GM19395 (cell line): Measurements from ENCODE around the gene DTNBP1.

Experiments used
- ATAC-seq: cut with Tn5 transposase; IDR thresholded peaks from one replicate; pipeline ENCODE4 v1.9.1; 2021; ENCODE audit warnings: mild to moderate bottlenecking, moderate library complexity; ENCODE audit not compliant: unreplicated experiment

Gene DTNBP1

DNA sequence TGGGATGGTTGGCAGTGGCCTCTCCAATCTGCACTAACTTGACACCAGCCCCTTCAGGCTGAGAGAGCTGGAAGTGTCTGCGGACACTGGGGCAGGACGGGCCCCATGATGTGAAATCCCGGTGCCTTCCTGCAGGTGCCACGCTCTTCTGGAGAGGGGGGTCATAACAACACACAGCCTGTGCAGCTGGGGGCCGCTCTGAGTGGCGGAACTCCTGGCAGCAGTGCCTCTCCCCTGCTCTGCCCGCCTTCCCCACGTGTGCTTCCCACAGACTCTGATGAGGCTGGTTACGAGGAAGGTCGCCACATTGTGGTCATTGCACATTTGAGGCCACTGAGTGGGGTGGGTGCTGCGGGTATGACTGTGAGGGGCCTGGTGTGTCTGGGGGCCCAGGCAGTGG, 145.2 kb downstream of the DTNBP1 start:
- no peak for ATAC-seq

DNA sequence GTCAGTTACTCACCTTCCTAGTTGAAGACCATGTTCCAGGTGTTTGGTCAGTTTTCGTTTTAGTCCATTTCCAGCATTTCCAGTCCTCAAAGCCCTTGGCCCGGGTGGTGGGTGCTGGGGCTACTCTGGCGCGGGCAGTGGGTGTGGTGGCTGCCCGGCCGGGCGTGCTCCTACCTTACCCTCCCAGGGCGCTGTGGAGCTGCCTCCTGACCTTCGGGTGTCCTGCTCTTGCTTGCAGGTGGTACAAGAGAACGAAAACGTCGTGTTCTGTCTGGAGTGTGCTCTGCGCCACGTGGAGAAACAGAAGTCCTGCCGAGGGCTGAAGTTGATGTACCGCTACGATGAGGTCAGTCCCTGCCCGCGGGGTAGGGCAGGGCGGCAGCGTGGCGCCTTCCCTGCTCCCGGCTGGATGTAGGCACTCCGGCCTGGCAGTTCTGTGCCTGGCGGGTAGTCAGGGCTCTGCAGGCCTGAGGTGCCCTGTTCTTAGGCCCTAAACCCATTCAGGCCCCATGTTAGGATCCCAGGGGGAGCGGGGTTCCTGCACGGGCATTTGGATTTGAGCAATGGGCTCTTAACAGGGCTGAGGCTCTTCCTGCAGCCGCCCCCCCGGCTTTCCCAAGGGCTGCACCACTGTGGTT, 145.8 kb downstream of the DTNBP1 start:
- no peak for ATAC-seq

DNA sequence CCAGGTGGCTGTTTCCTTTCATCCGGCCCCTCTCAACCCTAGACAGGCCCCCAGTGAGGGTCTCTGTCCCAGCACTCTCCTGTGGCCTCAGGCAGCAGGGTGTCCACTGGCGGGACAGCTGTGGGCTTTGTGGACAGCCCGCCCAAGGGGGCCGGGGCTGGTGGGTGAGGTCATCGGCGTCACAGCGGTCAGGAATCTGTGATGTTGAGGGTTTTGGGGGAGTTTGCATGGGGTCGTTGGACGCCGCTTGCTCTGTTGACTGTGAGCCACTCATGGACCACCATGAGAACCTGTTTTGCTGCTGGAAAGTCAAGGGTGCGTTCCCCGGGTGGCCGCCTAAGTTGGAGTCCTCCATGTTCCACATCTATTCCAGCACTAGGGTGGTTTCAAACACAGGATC, 146.4 kb downstream of the DTNBP1 start:
- no peak for ATAC-seq

DNA sequence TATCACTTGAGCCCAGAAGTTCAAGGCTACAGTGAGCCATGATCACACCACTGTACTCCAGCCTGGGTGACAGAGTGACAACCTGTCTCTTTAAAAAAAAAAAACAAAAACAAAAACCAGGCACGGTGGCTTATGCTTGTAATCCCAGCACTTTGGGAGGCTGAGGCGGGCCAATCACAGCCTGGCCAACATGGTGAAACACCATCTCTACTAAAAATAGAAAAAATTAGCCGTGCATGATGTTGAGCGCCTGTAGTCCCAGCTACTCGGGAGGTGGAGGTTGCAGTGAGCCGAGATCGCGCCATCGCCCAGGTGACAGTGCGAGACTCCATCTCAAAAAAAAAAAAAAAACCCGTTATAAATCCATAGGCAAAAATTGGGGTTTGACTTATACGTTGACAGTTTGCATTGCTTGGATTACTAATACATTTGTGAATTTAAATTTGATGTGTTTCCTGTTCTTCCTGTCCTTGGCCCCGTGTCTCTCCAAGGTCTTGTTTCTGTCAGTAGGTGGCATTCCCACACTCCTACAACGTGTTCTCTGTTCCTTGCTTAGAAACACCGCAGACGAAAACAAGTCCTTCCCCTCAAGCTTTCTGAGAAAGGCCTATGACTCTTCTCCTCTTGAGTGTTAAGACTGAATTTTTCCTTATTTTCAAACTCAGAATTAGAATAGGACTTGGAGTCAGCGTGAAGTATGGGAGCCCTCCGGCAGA, 147.0 kb downstream of the DTNBP1 start:
- ATAC-seq: no peak

DNA sequence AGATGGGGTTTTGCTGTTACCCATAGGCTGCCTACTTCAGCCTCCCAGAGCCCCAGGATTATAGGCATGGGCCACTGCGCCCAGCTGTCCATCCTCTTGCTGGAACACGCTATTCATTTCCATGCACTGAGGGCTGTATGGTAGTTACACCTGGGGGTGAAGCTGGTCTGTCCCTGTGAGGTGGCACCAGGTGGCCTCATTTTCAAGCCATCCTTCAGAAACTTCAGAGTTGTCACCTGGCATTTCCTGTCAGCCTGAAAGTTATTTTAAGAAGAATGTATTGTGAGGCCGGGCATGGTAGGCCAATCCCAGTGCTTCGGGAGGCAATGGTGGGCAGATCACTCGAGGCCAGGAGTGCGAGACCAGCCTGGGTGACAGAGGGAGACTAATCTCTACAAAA, 147.6 kb downstream of the DTNBP1 start:
- ATAC-seq: no peak

DNA sequence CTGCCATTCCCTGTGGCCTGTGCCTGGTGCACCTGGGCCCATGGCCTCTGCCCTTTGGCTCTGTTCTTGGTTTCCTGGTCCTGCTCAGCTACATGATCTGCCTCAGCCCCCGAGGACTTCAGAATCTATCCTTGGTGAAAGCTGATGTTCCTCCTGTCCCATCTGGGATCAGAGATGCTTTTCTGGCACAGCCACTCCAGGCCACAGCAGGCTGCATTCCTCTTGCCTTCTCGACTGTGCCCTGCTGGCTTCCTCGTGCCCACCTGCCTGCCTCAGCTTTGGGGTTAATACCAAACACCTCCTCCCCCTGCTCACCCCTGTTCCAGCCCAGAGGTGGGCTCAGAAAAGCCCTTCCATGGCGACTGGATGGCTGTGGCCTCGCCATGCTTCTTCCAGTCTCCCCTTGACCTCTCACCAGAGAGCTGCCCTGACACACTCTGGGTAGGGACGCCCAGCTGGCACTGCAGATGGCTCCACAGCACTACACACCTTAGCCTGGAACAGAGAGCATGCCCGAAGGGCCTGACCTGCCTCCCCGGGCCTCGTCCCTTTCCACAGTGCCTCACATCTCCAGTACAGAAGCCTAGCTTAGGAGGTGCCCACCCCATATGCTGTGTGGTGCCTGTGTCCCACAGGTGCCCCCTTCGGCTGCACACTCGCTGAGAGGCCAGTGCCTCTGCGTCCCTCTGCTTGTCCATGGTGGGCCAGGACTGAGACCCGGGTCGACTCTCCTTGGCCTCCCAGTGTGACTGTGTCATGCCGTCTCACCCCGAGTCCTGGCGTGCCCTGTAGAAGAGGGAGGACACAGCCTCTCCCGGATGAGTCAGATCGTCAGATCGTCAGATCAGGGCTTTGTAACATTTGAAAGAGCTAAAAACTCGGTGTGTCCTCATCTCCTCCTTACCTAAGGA, 148.8 kb downstream of the DTNBP1 start:
- ATAC-seq: no peak

DNA sequence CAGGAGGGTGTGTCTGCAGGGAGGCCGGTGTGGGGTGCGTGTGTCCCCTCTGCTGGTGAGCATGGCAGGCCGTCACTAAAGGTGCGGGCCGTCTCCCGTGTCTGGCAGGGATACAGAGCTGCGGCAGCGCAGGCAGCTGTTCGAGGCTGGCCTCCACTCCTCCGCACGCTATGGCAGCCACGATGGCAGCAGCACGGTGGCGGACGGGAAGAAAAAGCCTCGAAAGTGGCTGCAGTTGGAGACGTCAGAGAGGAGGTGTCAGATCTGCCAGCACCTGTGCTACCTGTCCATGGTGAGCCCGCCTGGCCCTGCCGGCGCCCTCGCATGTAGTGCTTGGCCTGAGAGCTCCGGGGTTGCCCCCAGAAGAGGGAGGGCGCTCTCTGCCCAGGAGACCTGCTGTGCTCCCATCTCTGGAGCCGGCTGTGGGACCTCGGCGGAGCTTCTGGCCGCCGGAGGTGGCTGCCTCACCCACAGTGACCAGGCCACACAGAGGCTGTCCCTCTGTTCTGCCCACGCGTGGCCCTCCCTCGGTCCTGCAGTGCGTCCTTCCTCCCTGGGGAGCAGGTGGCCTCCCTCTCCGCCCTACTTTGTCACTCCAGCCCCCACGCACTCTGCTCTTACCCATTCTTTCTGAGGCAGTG, 149.6 kb downstream of the DTNBP1 start:
- no peak for ATAC-seq

DNA sequence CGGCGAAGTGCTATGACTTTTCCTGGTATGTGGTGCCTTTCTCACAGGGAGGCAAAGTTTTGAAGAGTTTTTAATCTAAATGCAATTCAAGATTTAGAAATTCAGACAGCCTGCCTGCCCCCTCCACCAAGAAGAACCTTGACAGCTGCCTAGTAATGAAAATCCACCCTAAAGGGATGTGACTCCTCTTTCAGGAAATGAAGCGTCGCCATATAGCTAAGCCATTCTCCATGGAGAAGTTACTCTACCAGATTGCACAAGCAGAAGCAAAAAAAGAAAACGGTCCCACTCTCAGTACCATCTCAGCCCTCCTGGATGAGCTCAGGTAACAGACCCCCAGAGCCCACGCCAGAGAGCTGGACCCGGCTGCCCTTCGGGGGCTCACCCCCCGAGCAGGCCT, 150.1 kb downstream of the DTNBP1 start:
- no peak for ATAC-seq

DNA sequence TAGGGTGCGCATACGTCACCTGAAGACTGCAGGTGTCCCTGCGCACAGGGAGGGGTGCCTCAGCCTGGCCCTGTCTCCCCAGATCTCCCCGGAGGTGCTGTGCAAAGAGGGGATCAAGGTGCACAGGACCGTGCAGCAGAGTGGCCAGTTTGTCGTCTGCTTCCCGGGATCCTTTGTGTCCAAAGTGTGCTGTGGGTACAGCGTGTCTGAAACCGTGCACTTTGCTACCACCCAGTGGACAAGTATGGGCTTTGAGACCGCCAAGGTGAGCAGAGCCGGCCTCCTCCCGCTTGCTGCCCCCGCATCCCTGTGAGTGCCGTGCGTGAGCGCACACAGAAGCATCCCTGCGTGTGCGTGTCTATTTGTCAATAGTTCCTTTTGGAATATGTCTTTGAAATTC, 150.7 kb downstream of the DTNBP1 start:
- ATAC-seq: no peak

DNA sequence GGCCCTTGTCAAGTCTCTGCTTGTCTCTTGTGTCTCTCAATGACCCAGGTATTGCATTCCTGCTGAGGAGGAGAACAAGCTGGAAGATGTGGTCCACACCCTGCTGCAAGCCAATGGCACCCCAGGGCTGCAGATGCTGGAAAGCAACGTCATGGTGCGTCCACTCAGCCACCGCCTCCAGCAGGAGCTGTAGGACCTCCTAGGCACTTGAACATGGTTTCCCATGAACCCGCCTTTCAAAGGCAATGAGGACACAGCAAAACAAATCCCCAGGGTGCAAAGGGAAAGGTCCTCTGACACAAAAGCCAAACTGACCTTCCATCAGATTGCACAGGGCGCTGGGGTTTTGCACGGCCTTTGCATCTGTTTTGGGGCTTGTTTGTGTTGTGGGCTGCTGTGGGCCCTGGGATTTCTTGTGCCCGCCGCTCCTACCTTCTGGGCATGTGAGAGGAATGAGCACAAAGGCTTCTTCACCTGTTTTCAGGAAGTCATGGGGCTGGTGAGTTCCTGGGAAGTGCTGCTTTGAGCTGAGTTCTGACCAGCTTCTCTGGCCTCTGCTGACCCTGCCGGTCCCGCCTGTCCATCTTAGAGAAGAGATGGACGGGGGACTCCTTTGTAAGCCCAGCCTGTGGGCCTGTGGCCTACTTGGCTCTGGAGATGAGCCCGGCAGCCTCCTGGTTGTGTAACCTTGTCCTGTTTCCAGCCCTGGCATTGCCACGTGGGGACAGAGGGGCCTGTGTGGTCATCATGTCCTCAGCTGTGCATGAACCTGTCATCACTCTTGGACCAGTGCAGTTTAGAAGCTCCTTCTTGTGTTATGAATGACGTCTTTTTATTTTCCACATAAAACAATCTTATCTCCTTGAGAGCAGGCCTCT, 151.3 kb downstream of the DTNBP1 start:
- no peak for ATAC-seq

DNA sequence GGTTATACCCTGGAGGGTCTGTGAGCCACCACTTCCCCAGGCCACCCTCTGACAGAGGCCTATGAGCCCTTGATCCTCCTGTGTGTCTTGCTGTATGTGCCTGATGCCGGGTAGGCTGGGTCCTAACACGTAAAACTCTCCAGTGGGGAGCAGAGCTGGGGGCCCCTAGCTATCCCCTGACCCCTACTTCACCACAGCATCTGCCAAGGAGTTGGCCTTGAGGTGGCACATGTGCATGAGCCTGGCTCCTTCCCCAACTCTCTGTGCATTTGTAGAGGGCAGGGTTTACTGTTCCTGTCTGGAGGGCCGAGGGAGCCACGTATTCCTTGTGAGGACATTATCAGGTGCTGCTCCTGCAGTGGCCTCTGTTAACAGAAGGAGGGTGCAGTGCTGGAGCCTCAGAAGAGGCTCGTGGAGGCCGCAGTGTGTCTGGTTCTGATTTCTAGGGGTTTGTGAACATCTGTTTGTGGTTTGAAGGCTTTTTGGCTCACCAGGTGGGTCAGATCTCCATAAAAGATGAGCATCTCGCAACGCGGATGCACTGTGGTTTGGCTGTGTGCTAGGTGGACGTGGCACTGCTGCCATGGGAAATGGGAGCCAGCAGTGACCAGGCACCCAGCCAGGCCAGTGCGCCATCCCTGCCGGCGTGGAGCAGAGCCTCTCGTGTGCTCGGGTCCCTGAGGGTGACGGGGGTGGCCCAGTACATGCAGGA, 152.1 kb downstream of the DTNBP1 start:
- no peak for ATAC-seq

DNA sequence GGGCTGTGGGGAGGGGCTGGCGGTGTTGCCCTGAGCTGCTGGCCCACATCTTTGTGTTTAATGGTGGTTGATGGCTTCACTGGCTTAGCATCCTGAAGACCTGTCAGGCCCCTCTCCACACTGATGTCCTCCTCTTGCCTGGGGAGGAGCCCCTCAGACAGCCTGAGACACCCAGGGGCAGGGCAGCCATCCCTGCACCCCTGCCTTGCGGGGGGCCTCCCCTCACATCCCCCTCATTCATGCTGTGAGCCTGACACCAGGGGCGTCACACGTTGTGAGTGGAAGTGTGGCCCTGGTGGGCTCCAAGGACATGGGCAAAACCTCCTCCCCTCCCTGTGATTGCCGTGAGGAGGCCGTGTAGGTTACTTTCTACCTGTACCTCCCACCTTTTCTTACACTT, 152.7 kb downstream of the DTNBP1 start:
- ATAC-seq: no peak

DNA sequence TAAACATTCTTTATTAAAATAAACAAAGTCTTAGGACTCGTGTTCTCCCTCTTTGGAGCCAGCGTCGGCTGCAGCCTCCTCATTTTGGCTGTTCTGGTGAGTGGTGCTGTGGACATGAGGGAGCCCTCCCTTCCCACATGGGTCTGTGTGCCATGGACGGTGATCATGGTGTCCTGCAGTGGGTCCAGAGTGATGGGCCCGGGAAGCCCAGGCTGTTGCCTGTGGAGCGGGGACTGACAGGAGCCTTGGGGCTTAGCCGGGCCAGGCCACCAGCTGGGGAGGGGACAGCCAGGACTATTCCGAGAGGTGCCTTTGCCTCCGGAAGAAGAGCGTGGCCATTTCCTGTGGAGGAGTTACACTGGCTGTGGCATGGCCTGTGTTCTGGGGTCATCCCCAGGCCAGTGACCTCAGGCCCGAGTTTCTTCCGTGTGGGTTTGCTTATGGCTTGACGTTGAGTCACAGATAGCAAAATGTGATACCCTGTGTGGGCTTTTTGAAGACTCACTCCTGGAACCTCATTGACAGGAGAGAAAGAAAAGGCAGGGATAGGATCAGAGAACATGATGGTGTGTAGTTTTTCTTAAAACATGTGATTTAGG, 153.4 kb downstream of the DTNBP1 start:
- ATAC-seq: no peak

DNA sequence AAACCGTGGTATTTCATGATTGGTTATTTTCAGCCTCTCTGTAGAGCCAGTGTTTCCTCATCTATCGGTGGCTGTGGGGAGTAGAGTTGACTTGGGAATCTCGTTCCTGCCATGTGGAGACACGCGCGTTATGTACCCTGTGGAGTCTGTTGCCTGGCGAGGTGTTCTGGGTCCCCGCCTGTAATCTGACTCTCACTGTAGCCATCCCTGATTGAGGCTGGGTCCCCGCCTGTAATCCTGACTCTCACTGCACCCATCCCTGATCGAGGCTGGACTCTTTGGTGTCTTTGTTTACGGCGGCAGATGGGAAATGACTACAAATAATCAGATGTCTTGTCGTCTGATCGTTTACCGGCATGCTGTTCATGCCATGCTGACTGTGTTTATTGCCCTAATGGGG, 153.9 kb downstream of the DTNBP1 start:
- ATAC-seq: no peak

DNA sequence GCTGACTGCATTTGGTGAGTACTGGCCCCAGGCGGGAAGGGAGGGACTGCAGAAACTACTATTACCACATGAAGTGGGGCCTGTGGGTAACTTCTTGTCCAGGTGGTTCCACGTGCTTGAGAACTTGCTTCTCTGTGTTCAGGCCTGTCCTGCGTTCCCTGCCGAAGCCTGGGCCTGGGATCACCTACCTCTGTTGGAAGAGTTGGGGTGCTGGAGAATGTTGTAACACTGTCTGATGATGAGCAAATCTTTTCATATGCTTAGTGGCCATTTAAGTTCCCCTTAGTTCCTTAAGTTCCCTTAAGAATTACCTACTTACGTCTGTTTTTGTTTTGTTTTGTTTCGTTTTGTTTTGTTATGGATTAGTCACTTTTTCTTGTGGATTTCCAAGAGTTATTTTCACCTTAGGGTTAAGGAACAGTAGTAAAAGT, 154.4 kb downstream of the DTNBP1 start:
- ATAC-seq: no peak

DNA sequence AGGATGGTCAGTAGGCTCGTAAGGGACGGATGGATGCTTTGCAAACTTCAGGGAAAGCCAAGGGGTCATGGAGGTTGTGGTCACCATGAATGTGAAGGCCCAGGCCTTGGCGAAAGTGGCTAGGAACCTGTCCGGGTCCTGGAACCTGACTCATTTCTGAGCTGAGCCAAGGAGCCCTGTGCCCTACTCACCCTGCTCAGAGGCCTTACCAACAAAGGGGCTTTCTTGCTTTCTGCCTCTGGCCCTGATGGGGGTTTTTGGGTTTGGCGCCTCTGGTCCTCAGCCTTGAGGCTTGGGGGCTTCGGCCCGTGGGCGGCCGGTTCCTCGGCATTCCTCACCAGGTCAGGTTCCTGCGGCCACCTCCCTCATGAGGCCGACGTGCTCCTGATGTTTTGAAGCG, 155.1 kb downstream of the DTNBP1 start:
- ATAC-seq: no peak

DNA sequence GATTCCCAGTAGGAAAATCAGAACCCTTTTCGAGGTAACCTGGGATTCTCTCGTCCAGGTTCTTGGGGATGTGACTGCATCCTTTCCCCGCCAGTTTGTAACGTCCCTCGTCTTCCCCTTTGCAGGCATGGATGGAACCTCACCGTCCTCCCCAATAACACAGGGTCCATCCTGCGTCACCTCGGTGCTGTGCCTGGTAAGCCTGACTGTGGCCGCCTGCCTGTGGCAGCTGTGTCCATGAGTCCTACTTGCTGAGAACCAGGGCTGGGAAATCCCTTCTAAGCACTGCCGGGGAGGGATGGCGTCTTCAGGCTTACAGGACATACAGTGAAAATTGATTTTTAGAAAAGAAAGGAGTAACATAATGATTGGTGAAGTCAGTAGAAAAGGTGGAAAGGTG, 155.6 kb downstream of the DTNBP1 start:
- ATAC-seq: no peak

DNA sequence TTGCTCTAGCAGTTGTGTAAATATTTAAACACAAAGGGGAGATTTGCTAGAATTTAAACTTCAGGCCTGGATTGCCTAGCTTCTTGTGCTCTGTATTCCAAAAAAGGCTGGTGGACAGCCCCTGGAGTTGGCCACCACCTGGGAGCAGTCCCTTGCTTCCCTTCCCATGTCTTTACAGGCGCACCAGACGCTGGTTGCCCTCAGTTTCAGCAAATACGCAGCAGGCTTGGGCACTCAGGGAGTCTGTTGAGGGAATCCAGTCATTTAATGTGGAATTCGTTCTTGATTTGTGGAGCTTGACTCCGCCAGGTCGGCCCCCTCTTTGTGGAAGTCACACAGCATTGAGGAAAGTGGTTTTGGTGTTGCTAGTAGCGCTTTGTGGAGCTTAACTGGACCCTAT, 156.8 kb downstream of the DTNBP1 start:
- ATAC-seq: no peak

DNA sequence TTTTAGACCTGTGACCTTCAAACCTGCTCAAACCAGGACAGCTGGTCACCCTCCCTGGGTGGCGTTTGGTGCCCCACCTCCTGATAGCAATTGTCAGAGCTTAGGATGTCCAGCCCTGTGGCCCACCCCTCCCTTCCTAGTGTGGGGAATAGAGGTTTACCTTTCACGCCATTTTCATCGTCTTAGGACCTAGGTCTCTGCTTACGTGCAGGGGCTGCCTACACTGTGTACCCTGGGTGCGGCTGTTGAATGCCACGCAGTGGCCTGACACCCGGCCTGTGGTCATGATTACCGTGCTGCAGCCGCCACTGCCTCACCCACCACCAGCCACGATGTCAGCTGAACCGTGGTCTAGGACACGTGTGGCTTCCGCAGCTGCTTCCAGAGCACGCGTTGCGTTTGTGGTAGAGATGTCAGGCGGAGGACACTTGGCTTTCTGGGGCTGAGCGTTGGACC, 157.3 kb downstream of the DTNBP1 start:
- no peak for ATAC-seq
